Activated naive CD8-positive, alpha-beta T cell treated with anti-CD3 and anti-CD28 coated beads for 36 hours (primary cell): ENCODE results near the gene CAPN7. TPM values are rescaled to one million over a fixed set of nuclear protein-coding genes. Genes with fewer than 3 reads are reported as not detected.
A peak's percentile ranks its signal among the peaks of the same experiment; 100 is the strongest.
"Not testable (repeated sequence)": the region's sequence is repeated elsewhere in the genome, so short reads cannot be mapped to it uniquely, and the experiment has no call there.

Experiments used
- DNase-seq: peaks from one replicate; pipeline ENCODE4 v3.0.0; 2021
- H3K27ac Mint-ChIP-seq: one replicate; pipeline ENCODE4 v1.8.0; 2022; ENCODE audit warnings: mild to moderate bottlenecking, moderate library complexity, mixed read lengths
- H3K27me3 Mint-ChIP-seq: one replicate; pipeline ENCODE4 v1.8.0; 2022; ENCODE audit warnings: mild to moderate bottlenecking, mixed read lengths
- H3K36me3 Mint-ChIP-seq: one replicate; pipeline ENCODE4 v1.8.0; 2021; ENCODE audit warnings: mild to moderate bottlenecking, mixed read lengths
- H3K4me1 Mint-ChIP-seq: one replicate; pipeline ENCODE4 v1.8.0; 2021; ENCODE audit warnings: mixed read lengths
- H3K4me3 Mint-ChIP-seq: one replicate; pipeline ENCODE4 v1.8.0; 2022; ENCODE audit warnings: mild to moderate bottlenecking, moderate library complexity, mixed read lengths
- H3K9me3 Mint-ChIP-seq: one replicate; pipeline ENCODE4 v1.8.0; 2022; ENCODE audit warnings: mixed read lengths
- total RNA-seq, 2 experiments: library from RNA; stranded (reverse); gene quantifications; one replicate each; pipeline ENCODE4 v1.2.3, GENCODE V29; 2021

Gene CAPN7
- 10 to 100 TPM; 20.4 to 23.6 TPM for total RNA-seq

- no peaks in the 10 kb centered on the region for H3K36me3 Mint-ChIP-seq
- no peaks in the 10 kb centered on the region for H3K9me3 Mint-ChIP-seq
- peak within 1 kb of the TSS; percentile 88 for H3K27ac Mint-ChIP-seq
Observed at GRCh38 chr3:15205934-15206661, at the start of gene CAPN7. Gene CAPN7, plus strand, starts transcription at chr3:15206246. Its CDS starts 250 bp downstream, at chr3:15206496.

DNA sequence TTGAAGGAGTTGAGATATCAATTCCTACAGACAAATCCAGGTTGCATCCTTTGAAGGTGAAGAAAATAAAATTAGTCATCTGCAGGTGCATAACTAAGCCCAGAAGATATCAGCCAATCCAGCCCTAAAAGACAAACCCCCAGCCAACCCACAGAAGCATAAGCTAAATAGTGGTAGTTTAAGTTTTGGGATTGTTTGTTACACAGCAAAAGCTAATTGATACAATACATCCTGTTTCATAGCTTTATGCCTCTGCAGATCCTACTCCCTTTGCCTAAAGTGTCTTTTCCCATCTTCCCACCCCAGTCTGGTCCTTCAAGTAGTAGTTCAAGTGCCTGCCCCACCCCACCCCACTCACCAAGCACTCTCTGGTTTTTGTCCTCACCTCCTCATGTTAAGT is 48.6 kb upstream of the CAPN7 start:
- Mint-ChIP-seq H3K36me3 (no peaks in the 10 kb centered on the region), H3K4me1 (peaks cover 5% of the 10 kb centered on the region), H3K9me3 (peaks cover 4% of the 10 kb centered on the region), H3K27ac (no peak overlapping the region), H3K4me3 (no peak overlapping the region), H3K27me3 (peaks cover 41% of the 10 kb centered on the region)
- no peak for DNase-seq

More at GRCh38 chr3:15205934-15206661, at the start of gene CAPN7:
- DNase-seq = peak; percentile 98
- H3K4me1 Mint-ChIP-seq = peaks cover 26% of the 10 kb centered on the region
- H3K4me3 Mint-ChIP-seq = peak within 1 kb of the TSS; percentile 88
- H3K27me3 Mint-ChIP-seq = no peaks in the 10 kb centered on the region

DNA sequence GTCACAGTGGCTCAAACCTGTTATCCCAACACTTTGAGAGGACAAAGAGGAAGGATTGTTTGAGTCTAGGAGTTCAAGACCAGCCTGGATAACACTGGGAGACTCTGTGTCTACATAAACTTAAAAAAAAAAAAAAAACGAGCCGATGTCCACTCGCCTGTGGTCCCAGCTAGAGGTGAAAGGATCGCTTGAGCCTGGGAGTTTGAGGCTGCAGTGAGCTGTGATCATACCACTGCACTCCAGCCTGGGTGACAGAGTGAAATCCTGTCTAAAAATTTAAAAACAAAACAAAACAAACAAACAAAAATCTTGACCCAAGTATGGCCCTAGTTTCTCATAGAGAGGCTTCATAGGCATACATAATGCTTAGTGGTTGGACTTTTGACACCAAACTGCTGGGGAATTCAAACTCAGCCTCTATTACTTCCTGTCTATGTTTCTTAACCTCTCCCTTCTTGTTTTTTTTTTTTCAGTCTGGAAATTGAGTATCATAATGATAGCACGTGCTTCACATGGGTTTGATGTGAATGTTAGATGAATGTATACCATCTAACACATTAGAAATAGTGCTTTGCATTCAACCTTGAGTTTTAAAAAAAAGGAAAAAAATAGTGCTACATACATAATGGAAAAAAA is 46.4 kb upstream of the CAPN7 start:
- peaks cover 5% of the 10 kb centered on the region for H3K4me1 Mint-ChIP-seq
- peaks cover 4% of the 10 kb centered on the region for H3K9me3 Mint-ChIP-seq
- no peak overlapping the region for H3K4me3 Mint-ChIP-seq
- H3K27me3 Mint-ChIP-seq = peaks cover 28% of the 10 kb centered on the region
- no peak overlapping the region for H3K27ac Mint-ChIP-seq
- peaks cover 3% of the 10 kb centered on the region for H3K36me3 Mint-ChIP-seq
- DNase-seq = no peak

GRCh38 chr3:15160662-15161061 is 45.4 kb upstream of the CAPN7 start:
- H3K36me3 Mint-ChIP-seq = peaks cover 3% of the 10 kb centered on the region
- peaks cover 5% of the 10 kb centered on the region for H3K4me1 Mint-ChIP-seq
- peaks cover 18% of the 10 kb centered on the region for H3K27me3 Mint-ChIP-seq
- H3K9me3 Mint-ChIP-seq = peaks cover 4% of the 10 kb centered on the region
- H3K27ac Mint-ChIP-seq = no peak overlapping the region
- H3K4me3 Mint-ChIP-seq = no peak overlapping the region
- DNase-seq = no peak

DNA sequence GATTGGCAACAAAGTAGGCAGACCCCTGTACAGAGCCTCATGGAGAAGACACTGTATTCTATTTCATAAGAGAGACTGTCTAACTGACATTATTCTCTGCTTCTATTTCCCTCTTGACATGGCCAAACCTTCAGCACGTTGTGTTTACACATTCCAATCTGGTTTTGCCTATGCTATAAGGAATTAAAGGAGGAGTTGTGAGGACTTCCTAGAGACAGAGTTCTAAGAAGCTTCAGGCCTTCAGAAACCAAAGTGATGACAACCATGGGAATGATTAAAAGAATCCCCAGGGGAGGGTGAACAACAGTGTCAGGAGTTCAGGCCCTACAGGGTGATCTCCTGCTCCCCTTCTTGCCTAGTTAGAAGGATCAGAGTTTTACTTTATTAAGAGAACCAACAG is 44.9 kb upstream of the CAPN7 start:
- H3K36me3 Mint-ChIP-seq = peaks cover 3% of the 10 kb centered on the region
- H3K27me3 Mint-ChIP-seq = peaks cover 14% of the 10 kb centered on the region
- no peak overlapping the region for H3K4me3 Mint-ChIP-seq
- no peak overlapping the region for H3K27ac Mint-ChIP-seq
- H3K4me1 Mint-ChIP-seq = peaks cover 5% of the 10 kb centered on the region
- H3K9me3 Mint-ChIP-seq = peaks cover 4% of the 10 kb centered on the region
- no peak for DNase-seq

GRCh38 chr3:15163656-15164055 is 42.4 kb upstream of the CAPN7 start:
- H3K9me3 Mint-ChIP-seq, H3K4me3 Mint-ChIP-seq, H3K27me3 Mint-ChIP-seq, H3K27ac Mint-ChIP-seq, H3K4me1 Mint-ChIP-seq, DNase-seq, H3K36me3 Mint-ChIP-seq: not testable (repeated sequence)

GRCh38 chr3:15164340-15164739 is 41.7 kb upstream of the CAPN7 start:
- Mint-ChIP-seq H3K9me3 (no peaks in the 10 kb centered on the region), H3K27me3 (no peaks in the 10 kb centered on the region), H3K4me1 (peaks cover 5% of the 10 kb centered on the region), H3K27ac (no peak overlapping the region), H3K36me3 (peaks cover 3% of the 10 kb centered on the region), H3K4me3 (no peak overlapping the region)
- DNase-seq = no peak

GRCh38 chr3:15165061-15165460 is 41.0 kb upstream of the CAPN7 start:
- H3K36me3 Mint-ChIP-seq = peaks cover 3% of the 10 kb centered on the region
- H3K27ac Mint-ChIP-seq = no peak overlapping the region
- no peak overlapping the region for H3K4me3 Mint-ChIP-seq
- H3K9me3 Mint-ChIP-seq = no peaks in the 10 kb centered on the region
- no peak for DNase-seq
- peaks cover under 1% of the 10 kb centered on the region for H3K4me1 Mint-ChIP-seq
- no peaks in the 10 kb centered on the region for H3K27me3 Mint-ChIP-seq

- H3K4me3 Mint-ChIP-seq, DNase-seq, H3K36me3 Mint-ChIP-seq, H3K4me1 Mint-ChIP-seq, H3K27ac Mint-ChIP-seq, H3K27me3 Mint-ChIP-seq, H3K9me3 Mint-ChIP-seq: not testable (repeated sequence)
Observed at GRCh38 chr3:15166391-15166790, 39.7 kb upstream of the CAPN7 start.

GRCh38 chr3:15171096-15171495 is 35.0 kb upstream of the CAPN7 start:
- Mint-ChIP-seq H3K4me1 (peaks cover 4% of the 10 kb centered on the region), H3K4me3 (no peak overlapping the region), H3K27me3 (peaks cover 17% of the 10 kb centered on the region), H3K36me3 (no peaks in the 10 kb centered on the region), H3K27ac (no peak overlapping the region), H3K9me3 (no peaks in the 10 kb centered on the region)
- no peak for DNase-seq

DNA sequence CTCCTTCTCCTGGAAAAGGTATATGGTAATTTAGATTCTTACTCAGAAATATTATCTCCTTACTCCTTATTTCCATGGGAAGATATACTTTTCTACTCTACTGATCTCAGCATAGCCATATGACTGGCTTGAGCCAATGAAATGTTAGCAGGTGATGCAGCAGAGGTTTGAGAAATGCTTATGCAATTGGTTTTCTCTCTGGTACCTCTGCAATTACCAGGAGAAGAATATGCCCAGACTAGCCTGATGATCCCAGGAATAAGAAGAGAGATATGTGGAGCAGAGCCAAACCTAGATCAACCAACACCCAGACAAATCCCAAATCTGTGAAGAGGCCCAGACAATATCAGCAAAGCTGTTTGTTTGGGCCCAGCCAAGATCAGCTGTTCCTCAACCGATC is 33.2 kb upstream of the CAPN7 start:
- Mint-ChIP-seq H3K4me1 (peaks cover 4% of the 10 kb centered on the region), H3K4me3 (no peak overlapping the region), H3K27me3 (peaks cover 17% of the 10 kb centered on the region), H3K36me3 (no peaks in the 10 kb centered on the region), H3K9me3 (no peaks in the 10 kb centered on the region), H3K27ac (no peak overlapping the region)
- DNase-seq = no peak

DNA sequence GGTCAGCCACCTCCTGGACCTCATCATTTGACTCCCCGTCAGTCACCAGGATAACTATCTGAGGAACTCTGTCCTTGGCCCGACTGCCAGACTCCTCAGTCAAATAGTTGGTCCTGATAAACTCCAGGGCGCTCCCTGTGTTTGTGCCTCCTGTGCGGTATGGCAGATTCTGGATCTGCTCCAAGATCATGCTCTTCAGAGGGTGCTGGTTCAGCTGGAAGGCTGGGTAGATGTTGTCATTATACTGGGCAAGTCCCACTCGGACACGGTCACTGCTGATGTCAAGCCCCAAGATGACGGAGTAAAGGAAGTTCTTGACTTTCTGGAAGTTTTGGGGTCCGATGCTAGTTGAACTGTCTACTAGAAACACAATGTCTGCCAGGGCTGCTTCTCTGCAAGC is 31.1 kb upstream of the CAPN7 start:
- Mint-ChIP-seq H3K36me3 (no peaks in the 10 kb centered on the region), H3K27ac (no peak overlapping the region), H3K27me3 (peaks cover 20% of the 10 kb centered on the region), H3K4me3 (no peak overlapping the region), H3K4me1 (peaks cover 12% of the 10 kb centered on the region), H3K9me3 (no peaks in the 10 kb centered on the region)
- no peak for DNase-seq

GRCh38 chr3:15175605-15176004 is 30.4 kb upstream of the CAPN7 start:
- no peak for DNase-seq
- Mint-ChIP-seq H3K4me1 (peaks cover 18% of the 10 kb centered on the region), H3K27ac (no peak overlapping the region), H3K27me3 (peaks cover 20% of the 10 kb centered on the region), H3K36me3 (no peaks in the 10 kb centered on the region), H3K4me3 (no peak overlapping the region), H3K9me3 (no peaks in the 10 kb centered on the region)

- Mint-ChIP-seq H3K9me3 (no peaks in the 10 kb centered on the region), H3K36me3 (no peaks in the 10 kb centered on the region), H3K27ac (peak overlapping the region; percentile 62), H3K4me1 (peaks cover 18% of the 10 kb centered on the region), H3K27me3 (peaks cover 15% of the 10 kb centered on the region), H3K4me3 (peak overlapping the region; percentile 23)
- DNase-seq = no peak
Observed at GRCh38 chr3:15180042-15180611, 25.9 kb upstream of the CAPN7 start.

GRCh38 chr3:15181511-15181910 is 24.5 kb upstream of the CAPN7 start:
- H3K9me3 Mint-ChIP-seq = no peaks in the 10 kb centered on the region
- H3K36me3 Mint-ChIP-seq = no peaks in the 10 kb centered on the region
- H3K27me3 Mint-ChIP-seq = peaks cover 19% of the 10 kb centered on the region
- H3K4me3 Mint-ChIP-seq = no peak overlapping the region
- no peak for DNase-seq
- peaks cover 18% of the 10 kb centered on the region for H3K4me1 Mint-ChIP-seq
- no peak overlapping the region for H3K27ac Mint-ChIP-seq

GRCh38 chr3:15181963-15182362 is 24.1 kb upstream of the CAPN7 start:
- no peak overlapping the region for H3K4me3 Mint-ChIP-seq
- H3K4me1 Mint-ChIP-seq = peaks cover 18% of the 10 kb centered on the region
- peaks cover 20% of the 10 kb centered on the region for H3K27me3 Mint-ChIP-seq
- no peak for DNase-seq
- no peaks in the 10 kb centered on the region for H3K9me3 Mint-ChIP-seq
- no peaks in the 10 kb centered on the region for H3K36me3 Mint-ChIP-seq
- H3K27ac Mint-ChIP-seq = no peak overlapping the region
